Activated CD4-positive, CD25-positive, alpha-beta regulatory T cell (primary cell): ENCODE data around the gene KCNH6.

Experiments
- DNase-seq, 4 experiments: peaks; one replicate each; lab custom pipeline; 2025; lab: John Stamatoyannopoulos, UW

Gene KCNH6

GRCh38 chr17:63550817-63551639 is 27.9 kb downstream of the KCNH6 start:
- DNase-seq, result no peak

DNA sequence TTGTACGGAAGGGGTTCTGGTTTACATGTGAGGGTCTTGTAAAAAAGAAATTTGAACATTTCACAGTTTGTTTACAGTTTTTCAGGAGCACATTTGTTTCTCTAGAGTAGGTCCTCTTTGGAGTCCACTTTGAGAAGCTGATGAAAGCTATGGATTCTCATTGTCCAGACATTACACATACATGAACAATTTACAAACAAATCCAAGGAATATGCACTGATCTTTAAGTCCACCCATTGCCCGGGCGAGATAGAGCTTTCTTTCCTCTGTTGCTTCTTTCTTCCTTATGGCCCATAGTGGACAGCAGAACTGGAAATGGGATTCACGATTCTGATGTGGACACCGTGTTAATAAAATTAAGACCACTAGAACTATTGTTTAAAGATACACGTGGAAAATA is 29.1 kb downstream of the KCNH6 start:
- DNase-seq, result no peak

DNA sequence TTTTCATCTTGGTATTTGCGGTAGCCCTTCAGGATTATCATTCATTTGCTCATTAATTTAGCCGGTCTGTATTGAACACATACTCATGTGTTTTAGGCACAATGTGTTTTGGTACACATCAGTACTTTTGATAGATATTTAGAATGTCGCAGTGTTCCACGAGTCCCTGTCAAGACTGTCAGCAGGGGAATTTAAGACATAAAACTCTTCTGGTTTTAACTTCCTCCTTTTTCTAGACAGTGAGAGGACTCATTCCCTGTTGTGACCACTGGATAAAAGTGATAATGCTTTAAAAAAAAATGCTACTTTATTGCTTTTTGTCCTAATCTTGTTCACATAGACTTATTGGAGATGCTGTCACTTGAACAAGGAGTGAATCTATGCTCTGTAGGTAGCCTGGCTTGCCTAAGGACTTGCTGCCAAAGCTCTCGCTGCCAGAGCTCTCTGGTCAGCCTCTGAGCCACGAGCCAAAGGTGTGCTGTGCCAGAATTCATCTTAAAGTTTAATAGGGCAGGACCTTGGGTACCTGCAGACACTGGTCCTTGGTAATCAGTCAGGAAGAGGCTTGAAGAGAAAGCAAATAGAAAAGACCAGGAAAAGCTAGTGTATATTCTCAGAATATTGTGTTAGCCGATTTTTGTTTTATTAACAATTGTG is 32.5 kb downstream of the KCNH6 start:
- DNase-seq, result no peak

- DNase-seq, result no peak
Observed at GRCh38 chr17:63557416-63557815, 34.3 kb downstream of the KCNH6 start.

GRCh38 chr17:63558441-63558840 is 35.3 kb downstream of the KCNH6 start:
- no peak for DNase-seq

GRCh38 chr17:63561819-63562218 is 38.7 kb downstream of the KCNH6 start:
- no peak for DNase-seq

DNA sequence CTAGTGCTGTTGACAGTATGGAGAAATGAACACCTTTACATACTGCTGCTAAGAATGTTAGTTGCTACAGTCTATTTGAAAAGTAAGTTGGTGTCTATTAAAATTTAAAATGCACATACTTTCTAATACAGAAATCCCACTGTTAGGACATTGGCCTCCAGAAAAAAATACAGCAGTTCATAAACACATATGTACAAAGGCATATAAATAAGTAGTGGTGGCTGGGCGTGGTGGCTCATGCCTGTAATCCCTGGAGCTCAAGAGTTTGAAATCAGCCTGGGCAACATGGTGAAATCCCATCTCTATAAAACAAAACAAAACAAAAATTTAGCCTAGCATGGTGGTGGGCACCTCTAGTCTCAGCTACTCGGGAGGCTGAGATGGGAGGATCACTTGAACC is 40.2 kb downstream of the KCNH6 start:
- DNase-seq, result no peak

DNA sequence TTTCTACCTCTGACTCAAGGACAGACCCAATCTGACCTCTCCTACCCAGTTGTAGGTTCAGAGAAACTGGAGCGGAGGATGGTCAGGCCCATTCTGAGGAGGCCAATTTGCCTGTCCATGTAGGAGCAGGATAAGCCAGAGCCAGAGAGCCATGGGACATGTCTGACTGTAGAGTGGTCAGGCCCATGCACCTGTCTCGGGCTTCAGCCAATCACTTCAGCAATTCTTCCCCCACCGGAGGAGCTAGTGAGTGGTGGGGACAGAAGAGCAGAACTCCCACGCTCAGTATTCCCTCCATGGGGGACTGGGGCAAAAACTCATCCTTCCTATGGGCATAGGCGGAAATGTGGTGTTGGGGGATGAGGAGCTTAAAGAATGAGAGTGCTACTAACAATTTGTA is 41.4 kb downstream of the KCNH6 start:
- DNase-seq, result no peak

DNA sequence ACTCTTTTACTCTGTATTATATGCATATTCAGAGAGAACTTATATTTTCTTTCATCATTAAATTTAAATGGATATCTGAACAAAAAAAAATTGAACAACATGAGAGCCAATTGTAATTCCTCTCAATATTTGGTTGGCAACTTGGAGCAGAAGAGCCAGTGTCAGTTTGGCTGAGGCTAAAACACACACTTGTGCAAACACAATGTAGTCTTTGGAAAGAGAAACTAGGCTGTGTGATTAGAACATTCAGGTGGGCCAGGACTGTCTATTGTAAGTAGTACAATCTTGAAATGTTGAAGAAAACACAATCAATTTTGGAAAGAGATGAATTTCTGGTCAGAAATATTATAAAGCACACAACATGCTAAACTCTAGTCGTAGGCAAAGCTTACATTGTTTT is 44.1 kb downstream of the KCNH6 start:
- DNase-seq, result no peak

- no peak for DNase-seq
Observed at GRCh38 chr17:63568563-63568962, 45.4 kb downstream of the KCNH6 start.

GRCh38 chr17:63571632-63572310 is 48.6 kb downstream of the KCNH6 start:
- DNase-seq, result no peak

GRCh38 chr17:63573634-63574033 is 50.5 kb downstream of the KCNH6 start:
- DNase-seq, result no peak

GRCh38 chr17:63578027-63578768 is 55.0 kb downstream of the KCNH6 start:
- DNase-seq, result no peak

GRCh38 chr17:63578769-63579111 is 55.6 kb downstream of the KCNH6 start:
- DNase-seq, result no peak

GRCh38 chr17:63579633-63580032 is 56.5 kb downstream of the KCNH6 start:
- no peak for DNase-seq

GRCh38 chr17:63587770-63588169 is 64.6 kb downstream of the KCNH6 start:
- DNase-seq, result no peak

- DNase-seq, result no peak
Observed at GRCh38 chr17:63588797-63589196, 65.6 kb downstream of the KCNH6 start.

- no peak for DNase-seq
Observed at GRCh38 chr17:63589646-63590045, 66.5 kb downstream of the KCNH6 start.

GRCh38 chr17:63592797-63593196 is 69.6 kb downstream of the KCNH6 start:
- no peak for DNase-seq

DNA sequence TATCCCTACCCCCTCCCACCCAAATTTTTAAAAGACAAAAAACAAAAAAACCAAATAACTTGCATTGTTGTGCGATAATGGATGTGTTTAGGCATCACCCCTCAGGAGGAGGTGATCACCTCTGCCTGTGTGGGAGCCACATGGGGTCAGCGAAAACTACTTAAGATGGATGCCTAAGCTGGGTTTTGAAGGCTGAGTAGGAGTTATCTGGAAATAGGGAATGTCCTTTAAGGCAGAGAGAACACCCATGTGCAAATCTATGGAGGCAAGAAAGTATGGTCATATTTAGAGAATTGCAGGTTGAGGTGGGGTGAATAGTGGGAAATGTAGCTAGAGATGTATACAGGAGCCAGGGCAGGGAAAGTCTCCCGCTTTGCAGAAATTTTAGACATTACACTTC is 72.0 kb downstream of the KCNH6 start:
- DNase-seq, result no peak
